Measurements from ENCODE around the gene PLXNA3.

DNA sequence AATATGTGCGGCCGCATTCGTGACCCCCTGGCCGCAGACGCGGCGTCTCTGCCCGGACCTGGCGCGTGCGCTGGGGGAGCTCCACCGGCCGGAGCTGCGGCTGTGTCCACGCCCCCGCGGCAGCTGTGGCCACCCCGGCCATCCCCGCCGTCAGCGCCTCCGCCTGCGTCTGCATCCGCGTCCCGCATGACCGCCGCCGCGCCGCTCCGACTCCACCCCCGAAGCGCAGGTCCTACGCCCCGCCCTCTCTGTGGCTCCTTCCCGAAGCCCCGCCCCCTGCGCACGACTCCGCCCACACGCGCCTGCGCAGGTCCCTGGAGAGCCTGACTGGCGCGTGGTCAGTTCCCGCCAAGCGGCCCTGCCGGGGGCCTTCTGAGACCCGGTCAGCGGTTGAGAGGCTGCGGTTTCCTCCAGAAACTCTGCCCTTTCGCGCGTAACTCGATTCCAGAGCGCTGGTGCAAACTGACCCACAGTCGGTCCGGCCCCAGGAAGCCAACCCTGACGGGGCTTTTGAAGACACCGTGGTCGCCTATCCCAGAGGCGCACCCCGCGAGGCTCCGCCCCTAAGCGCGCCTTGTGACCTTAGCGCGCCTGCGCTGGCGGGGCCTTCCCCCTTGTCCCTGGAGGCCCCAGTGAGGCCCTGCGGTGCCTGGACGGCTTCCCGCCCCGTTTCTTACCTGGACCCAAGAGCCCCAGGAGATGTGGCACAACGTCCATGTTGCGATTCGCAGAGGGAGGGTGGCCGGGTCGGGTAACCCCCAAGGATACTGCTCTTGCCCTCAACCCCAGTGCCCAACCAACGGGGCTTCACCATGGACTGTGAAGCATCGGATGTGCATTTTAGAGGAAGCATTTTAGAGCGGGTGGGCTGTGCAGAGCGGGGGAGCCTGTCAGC lies 20.9 kb downstream of the PLXNA3 start, which contains the start of gene LAGE3:
- TF ChIP-seq, protein P1, sequence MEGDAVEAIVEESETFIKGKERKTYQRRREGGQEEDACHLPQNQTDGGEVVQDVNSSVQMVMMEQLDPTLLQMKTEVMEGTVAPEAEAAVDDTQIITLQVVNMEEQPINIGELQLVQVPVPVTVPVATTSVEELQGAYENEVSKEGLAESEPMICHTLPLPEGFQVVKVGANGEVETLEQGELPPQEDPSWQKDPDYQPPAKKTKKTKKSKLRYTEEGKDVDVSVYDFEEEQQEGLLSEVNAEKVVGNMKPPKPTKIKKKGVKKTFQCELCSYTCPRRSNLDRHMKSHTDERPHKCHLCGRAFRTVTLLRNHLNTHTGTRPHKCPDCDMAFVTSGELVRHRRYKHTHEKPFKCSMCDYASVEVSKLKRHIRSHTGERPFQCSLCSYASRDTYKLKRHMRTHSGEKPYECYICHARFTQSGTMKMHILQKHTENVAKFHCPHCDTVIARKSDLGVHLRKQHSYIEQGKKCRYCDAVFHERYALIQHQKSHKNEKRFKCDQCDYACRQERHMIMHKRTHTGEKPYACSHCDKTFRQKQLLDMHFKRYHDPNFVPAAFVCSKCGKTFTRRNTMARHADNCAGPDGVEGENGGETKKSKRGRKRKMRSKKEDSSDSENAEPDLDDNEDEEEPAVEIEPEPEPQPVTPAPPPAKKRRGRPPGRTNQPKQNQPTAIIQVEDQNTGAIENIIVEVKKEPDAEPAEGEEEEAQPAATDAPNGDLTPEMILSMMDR (IDR thresholded peaks at IDR 0.05) = no peak
- peak in 1 of 2 donors; percentile 86 for TF ChIP-seq POLR2A (IDR thresholded peaks at IDR 0.05)

Data from adrenal gland (tissue), 5 donors.